Activated CD4-positive, CD25-positive, alpha-beta regulatory T cell treated with anti-CD3 and anti-CD28 coated beads, Interleukin-2, amount 50 U/mL, for 72 hours (primary cell): ENCODE results near the gene ALPK1.

Source experiments
- DNase-seq: peaks from one replicate; pipeline ENCODE4 v3.0.0; 2021

Gene ALPK1

GRCh38 chr4:112329672-112330375 lies 32.7 kb downstream of the ALPK1 start:
- DNase-seq = no peak

GRCh38 chr4:112330921-112331320 lies 33.8 kb downstream of the ALPK1 start:
- DNase-seq = no peak

GRCh38 chr4:112332398-112332797 lies 35.2 kb downstream of the ALPK1 start:
- no peak for DNase-seq

GRCh38 chr4:112340023-112340422 lies 42.9 kb downstream of the ALPK1 start:
- no peak for DNase-seq

- no peak for DNase-seq
These were observed 43.9 kb downstream of the ALPK1 start for GRCh38 chr4:112341033-112341432.

- no peak for DNase-seq
These were observed 46.3 kb downstream of the ALPK1 start for GRCh38 chr4:112343330-112344080.

- DNase-seq = no peak
These were observed 51.5 kb downstream of the ALPK1 start for GRCh38 chr4:112348488-112349158.

GRCh38 chr4:112352736-112353135 lies 55.6 kb downstream of the ALPK1 start:
- DNase-seq = no peak

GRCh38 chr4:112355662-112356061 lies 58.5 kb downstream of the ALPK1 start:
- DNase-seq = no peak

GRCh38 chr4:112357453-112357852 lies 60.3 kb downstream of the ALPK1 start:
- no peak for DNase-seq

- DNase-seq = no peak
These were observed 60.7 kb downstream of the ALPK1 start for GRCh38 chr4:112357897-112358296.

- DNase-seq = no peak
These were observed 61.2 kb downstream of the ALPK1 start for GRCh38 chr4:112358415-112358814.

GRCh38 chr4:112358952-112359749 lies 62.0 kb downstream of the ALPK1 start:
- DNase-seq = no peak

GRCh38 chr4:112361181-112361791 lies 64.1 kb downstream of the ALPK1 start:
- no peak for DNase-seq

- DNase-seq = no peak
These were observed 73.3 kb downstream of the ALPK1 start for GRCh38 chr4:112370466-112370865.

- no peak for DNase-seq
These were observed 74.2 kb downstream of the ALPK1 start for GRCh38 chr4:112371361-112371760.

- DNase-seq = no peak
These were observed 77.7 kb downstream of the ALPK1 start for GRCh38 chr4:112374850-112375249.

- DNase-seq = no peak
These were observed 80.0 kb downstream of the ALPK1 start for GRCh38 chr4:112377171-112377570.

GRCh38 chr4:112377594-112378242 lies 80.5 kb downstream of the ALPK1 start:
- DNase-seq = no peak

GRCh38 chr4:112378243-112378620 lies 81.1 kb downstream of the ALPK1 start:
- DNase-seq = no peak

GRCh38 chr4:112378858-112379257 lies 81.7 kb downstream of the ALPK1 start:
- DNase-seq = no peak

GRCh38 chr4:112379306-112379705 lies 82.1 kb downstream of the ALPK1 start:
- DNase-seq = no peak
